A673 (cell line): Measurements from ENCODE around the gene PCLO. TPM values are rescaled to one million over a fixed set of nuclear protein-coding genes. Genes with fewer than 3 reads are reported as not detected.
A peak's percentile ranks its signal among the peaks of the same experiment; 100 is the strongest.

Source experiments
- BruUV-seq: library from RNA; stranded (reverse); fragments of 400-500 nt; replicated peaks from 2 replicates; lab custom pipeline; 2021; lab: Mats Ljungman, UMichigan
- CTCF ChIA-PET: fragments of 300-600 bp; sonication (Branson Sonifier 250); formaldehyde crosslinking; loops from one replicate; lab custom pipeline; 2022; ENCODE audit warnings: antibody characterized with exemption; lab: Charles Lee
- POLR2A ChIA-PET: fragments of 300-600 bp; sonication (Branson Sonifier 250); formaldehyde crosslinking; loops from one replicate; lab custom pipeline; 2022; ENCODE audit warnings: antibody characterized with exemption; ENCODE audit not compliant: low non-redundant PET; lab: Charles Lee
- DNase-seq: peaks from one replicate; pipeline ENCODE4 v3.0.0-alpha.2; 2015; ENCODE audit warnings: low spot score
- H3K27ac ChIP-seq: fragments of 200-600 bp; sonication (generic); 2 replicates; pipeline ENCODE4 v1.5.1; 2016; ENCODE audit warnings: mixed run types, low read depth, mild to moderate bottlenecking, mixed read lengths, antibody characterized with exemption, low read length; ENCODE audit not compliant: poor library complexity, severe bottlenecking
- H3K27me3 ChIP-seq: fragments of 200-600 bp; sonication (generic); replicated peaks from 2 replicates; pipeline ENCODE4 v1.6.1; 2017; ENCODE audit warnings: mixed run types, low read depth, mild to moderate bottlenecking, mixed read lengths, antibody characterized with exemption, low read length; ENCODE audit not compliant: insufficient read depth, poor library complexity
- H3K36me3 ChIP-seq: fragments of 200-600 bp; sonication (generic); 2 replicates; pipeline ENCODE4 v1.6.1; 2016; ENCODE audit warnings: mixed run types, mild to moderate bottlenecking, mixed read lengths, antibody characterized with exemption, low read length; ENCODE audit not compliant: insufficient read depth, poor library complexity, severe bottlenecking
- H3K4me1 ChIP-seq: fragments of 200-600 bp; sonication (generic); 2 replicates; pipeline ENCODE4 v1.6.1; 2017; ENCODE audit warnings: mixed run types, mild to moderate bottlenecking, mixed read lengths, antibody characterized with exemption, low read length; ENCODE audit not compliant: insufficient read depth, poor library complexity, severe bottlenecking
- H3K4me3 ChIP-seq: fragments of 200-600 bp; sonication (generic); 2 replicates; pipeline ENCODE4 v1.5.1; 2016; ENCODE audit warnings: low read depth, mixed run types, mild to moderate bottlenecking, mixed read lengths, low read length; ENCODE audit not compliant: poor library complexity, severe bottlenecking
- H3K9me3 ChIP-seq: fragments of 200-600 bp; sonication (generic); 2 replicates; pipeline ENCODE4 v1.6.1; 2016; ENCODE audit warnings: mixed run types, low read depth, mild to moderate bottlenecking, mixed read lengths, antibody characterized with exemption, low read length; ENCODE audit not compliant: poor library complexity, severe bottlenecking
- EZH2 ChIP-seq: fragments of 200-600 bp; sonication (generic); IDR thresholded peaks from 2 replicates; pipeline ENCODE4 v1.6.1; 2017; ENCODE audit warnings: borderline replicate concordance, low read depth, mild to moderate bottlenecking, mixed read lengths, antibody characterized with exemption, low read length; ENCODE audit not compliant: poor library complexity, severe bottlenecking
- intact Hi-C: fragments of 100-400 bp; cut with micrococcal nuclease; formaldehyde crosslinking; loops from one replicate; pipeline ENCODE4 v1.10.0; 2022; ENCODE audit not compliant: unreplicated experiment
- total RNA-seq: library from RNA; stranded (reverse); gene quantifications from 2 replicates; pipeline ENCODE4 v1.2.3, GENCODE V29; 2021
- TF ChIP-seq, protein P1 (sequence below): fragments of 300-800, 200-600 bp; sonication (generic); conservative IDR thresholded peaks from 2 replicates; pipeline ENCODE4 v1.5.1; 2017; ENCODE audit warnings: low read depth, mild to moderate bottlenecking, antibody characterized with exemption, low read length, moderate library complexity, mixed read lengths

PCLO gene
- total RNA-seq, 1 experiment from 2014 or later: 2.1 TPM

DNA sequence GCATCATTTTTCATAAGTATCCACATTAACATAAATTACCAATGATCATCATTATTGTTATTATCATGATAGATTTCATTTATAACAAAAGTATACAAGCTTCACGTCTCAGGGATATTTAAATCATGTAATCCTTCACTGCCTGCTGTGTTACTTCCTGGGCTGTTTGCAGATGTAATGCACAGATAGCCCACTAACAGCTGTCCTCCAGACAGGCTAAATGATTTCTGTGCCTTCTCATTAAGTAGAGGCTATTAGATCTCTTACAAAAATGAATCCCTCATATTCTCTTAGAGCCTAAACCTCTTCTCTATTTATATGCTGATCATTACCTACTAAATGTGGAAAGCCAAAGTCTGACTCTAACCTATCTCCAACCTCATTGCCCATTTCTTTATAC is 9.3 kb downstream of the PCLO start:
- POLR2A ChIA-PET: no interaction called here
- DNase-seq: peak; percentile 70
- no peaks in the 10 kb centered on the region for H3K36me3 ChIP-seq
- no peak overlapping the region for H3K27ac ChIP-seq
- H3K4me3 ChIP-seq: no peak overlapping the region
- intact Hi-C loops: no loop called here
- H3K4me1 ChIP-seq: no peaks in the 10 kb centered on the region
- no peaks in the 10 kb centered on the region for H3K9me3 ChIP-seq
- CTCF ChIA-PET: no interaction called here
- no TSS peak for BruUV-seq
- TF ChIP-seq, protein P1, sequence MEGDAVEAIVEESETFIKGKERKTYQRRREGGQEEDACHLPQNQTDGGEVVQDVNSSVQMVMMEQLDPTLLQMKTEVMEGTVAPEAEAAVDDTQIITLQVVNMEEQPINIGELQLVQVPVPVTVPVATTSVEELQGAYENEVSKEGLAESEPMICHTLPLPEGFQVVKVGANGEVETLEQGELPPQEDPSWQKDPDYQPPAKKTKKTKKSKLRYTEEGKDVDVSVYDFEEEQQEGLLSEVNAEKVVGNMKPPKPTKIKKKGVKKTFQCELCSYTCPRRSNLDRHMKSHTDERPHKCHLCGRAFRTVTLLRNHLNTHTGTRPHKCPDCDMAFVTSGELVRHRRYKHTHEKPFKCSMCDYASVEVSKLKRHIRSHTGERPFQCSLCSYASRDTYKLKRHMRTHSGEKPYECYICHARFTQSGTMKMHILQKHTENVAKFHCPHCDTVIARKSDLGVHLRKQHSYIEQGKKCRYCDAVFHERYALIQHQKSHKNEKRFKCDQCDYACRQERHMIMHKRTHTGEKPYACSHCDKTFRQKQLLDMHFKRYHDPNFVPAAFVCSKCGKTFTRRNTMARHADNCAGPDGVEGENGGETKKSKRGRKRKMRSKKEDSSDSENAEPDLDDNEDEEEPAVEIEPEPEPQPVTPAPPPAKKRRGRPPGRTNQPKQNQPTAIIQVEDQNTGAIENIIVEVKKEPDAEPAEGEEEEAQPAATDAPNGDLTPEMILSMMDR: no peak
- TF ChIP-seq EZH2: no peak
- peaks cover 3% of the 10 kb centered on the region for H3K27me3 ChIP-seq

DNA sequence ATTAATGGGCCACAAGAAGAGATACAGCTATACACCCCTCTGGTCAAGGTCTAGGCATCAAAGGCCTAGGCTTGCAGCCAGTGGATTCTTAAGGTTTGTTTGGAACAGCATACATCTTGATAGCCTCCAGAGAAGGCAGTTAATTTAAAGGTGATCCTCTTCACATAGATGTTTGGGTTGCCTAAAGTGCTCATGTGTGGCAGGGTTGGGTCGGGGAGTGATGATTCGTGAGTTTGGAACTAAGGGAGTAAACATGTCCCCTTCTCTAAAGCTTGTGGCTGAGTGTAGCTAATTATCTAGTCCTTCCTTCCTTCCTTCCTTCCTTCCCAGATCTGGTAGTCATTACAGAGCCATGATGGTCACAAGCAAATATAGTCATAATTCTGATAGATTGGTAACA is 12.4 kb downstream of the PCLO start:
- ChIA-PET POLR2A (no interaction called here), CTCF (no interaction called here)
- Histone ChIP-seq H3K36me3 (no peaks in the 10 kb centered on the region), H3K4me3 (no peak overlapping the region), H3K27me3 (no peaks in the 10 kb centered on the region), H3K9me3 (no peaks in the 10 kb centered on the region), H3K4me1 (no peaks in the 10 kb centered on the region), H3K27ac (no peak overlapping the region)
- intact Hi-C loops: no loop called here
- BruUV-seq: no TSS peak
- no peak for TF ChIP-seq EZH2
- TF ChIP-seq, protein P1: no peak
- peak; percentile 12 for DNase-seq

DNA sequence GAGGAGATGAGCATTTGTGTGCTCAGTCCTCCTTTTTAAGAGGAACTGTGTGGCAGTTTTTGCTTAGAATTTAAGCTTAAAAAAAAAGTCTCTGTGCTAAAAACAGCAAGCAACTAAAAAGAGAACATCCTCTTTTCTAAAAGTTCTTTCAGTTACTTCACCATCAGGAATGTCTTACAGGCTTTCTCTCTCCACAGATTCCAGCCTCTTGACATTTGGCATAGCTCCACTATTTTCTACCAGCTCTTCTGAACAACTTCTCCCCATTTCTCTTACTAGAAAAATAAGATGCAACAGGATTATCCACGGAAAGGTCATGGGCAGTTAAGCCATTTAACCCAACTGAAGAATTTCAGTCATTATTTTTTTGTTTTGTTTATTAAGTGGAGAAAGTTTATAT is 13.2 kb downstream of the PCLO start:
- TF ChIP-seq, protein P1: no peak
- no peak for TF ChIP-seq EZH2
- BruUV-seq: no TSS peak
- Histone ChIP-seq H3K27me3 (no peaks in the 10 kb centered on the region), H3K27ac (no peak overlapping the region), H3K4me3 (no peak overlapping the region), H3K4me1 (no peaks in the 10 kb centered on the region), H3K36me3 (no peaks in the 10 kb centered on the region), H3K9me3 (no peaks in the 10 kb centered on the region)
- intact Hi-C loops: no loop called here
- CTCF ChIA-PET: no interaction called here
- POLR2A ChIA-PET: no interaction called here
- no peak for DNase-seq
